Right lobe of liver (tissue), 4 donors: ENCODE data around the gene LHX1.

Experiments
- POLR2A ChIP-seq: fragments of 450-650 bp; IDR thresholded peaks from one replicate; pipeline ENCODE4 v1.6.1; 2017; ENCODE audit warnings: antibody characterized with exemption, mild to moderate bottlenecking
- TF ChIP-seq, protein P1 (sequence below), 4 donors: fragments of 200-600 bp in 3 of 4; fragments of 450-650 bp in 1 of 4; IDR thresholded peaks; one replicate each; pipeline versions ENCODE4 v1.5.1 to v1.8.0; 2016 to 2022; ENCODE audit warnings: antibody characterized with exemption in 4 of 4, mild to moderate bottlenecking in 2 of 4
- donor health status: DM: no; HTN: no; CAD: no.
- donor health status: DM: no; HTN: no; CAD: no.
- donor health status: DM: no; HTN: yes; CAD: no.

DNA sequence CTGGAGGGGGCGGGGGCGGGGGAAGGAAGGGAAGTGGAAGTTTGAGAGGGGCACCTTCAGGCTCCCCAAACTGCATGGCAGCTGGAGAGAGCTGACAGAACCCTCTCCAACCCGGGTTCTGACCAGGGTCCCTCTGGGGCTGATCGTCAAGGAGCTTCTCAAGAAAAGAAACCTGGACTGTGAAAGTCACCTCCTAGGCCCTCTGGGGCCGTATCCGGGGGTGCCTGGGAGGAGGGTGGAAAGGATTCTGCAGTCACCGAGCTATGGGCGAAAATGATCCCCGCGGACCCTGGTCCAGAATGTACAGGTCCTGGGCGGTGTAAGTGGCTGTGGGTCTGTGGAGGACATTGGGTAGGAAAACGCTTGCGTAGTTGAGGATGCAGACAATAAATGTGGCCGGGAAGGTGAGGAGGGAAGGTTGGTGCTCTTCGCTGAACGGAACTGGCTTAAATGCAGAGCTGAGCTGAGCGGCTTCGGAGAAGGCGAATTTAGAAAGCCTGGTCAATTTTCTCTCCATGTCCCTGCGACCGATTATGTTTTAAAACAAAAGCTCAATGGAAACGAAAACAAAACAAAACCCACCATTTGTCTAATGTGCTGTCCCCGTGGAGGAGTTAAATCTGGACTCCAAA, 3.6 kb upstream of the LHX1 start:
- TF ChIP-seq, protein P1, sequence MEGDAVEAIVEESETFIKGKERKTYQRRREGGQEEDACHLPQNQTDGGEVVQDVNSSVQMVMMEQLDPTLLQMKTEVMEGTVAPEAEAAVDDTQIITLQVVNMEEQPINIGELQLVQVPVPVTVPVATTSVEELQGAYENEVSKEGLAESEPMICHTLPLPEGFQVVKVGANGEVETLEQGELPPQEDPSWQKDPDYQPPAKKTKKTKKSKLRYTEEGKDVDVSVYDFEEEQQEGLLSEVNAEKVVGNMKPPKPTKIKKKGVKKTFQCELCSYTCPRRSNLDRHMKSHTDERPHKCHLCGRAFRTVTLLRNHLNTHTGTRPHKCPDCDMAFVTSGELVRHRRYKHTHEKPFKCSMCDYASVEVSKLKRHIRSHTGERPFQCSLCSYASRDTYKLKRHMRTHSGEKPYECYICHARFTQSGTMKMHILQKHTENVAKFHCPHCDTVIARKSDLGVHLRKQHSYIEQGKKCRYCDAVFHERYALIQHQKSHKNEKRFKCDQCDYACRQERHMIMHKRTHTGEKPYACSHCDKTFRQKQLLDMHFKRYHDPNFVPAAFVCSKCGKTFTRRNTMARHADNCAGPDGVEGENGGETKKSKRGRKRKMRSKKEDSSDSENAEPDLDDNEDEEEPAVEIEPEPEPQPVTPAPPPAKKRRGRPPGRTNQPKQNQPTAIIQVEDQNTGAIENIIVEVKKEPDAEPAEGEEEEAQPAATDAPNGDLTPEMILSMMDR (IDR thresholded peaks at IDR 0.05), result no peak
- no peak for TF ChIP-seq POLR2A
